MM.1S (cell line): ENCODE measurements around the gene SLC27A4.

Experiments
- EZH2 ChIP-seq: fragments of 300-600 bp; sonication (generic); optimal IDR thresholded peaks from 2 replicates; pipeline ENCODE3; 2017; ENCODE audit warnings: low read depth, mild to moderate bottlenecking, antibody characterized with exemption, low read length, mixed read lengths
- EZH2phosphoT487 ChIP-seq: fragments of 300-600 bp; sonication (generic); IDR thresholded peaks from 2 replicates; pipeline ENCODE4 v1.6.1; 2018; ENCODE audit warnings: antibody characterized with exemption, low read length
- TF ChIP-seq, protein P1 (sequence below): fragments of 300-600 bp; sonication (generic); IDR thresholded peaks from 2 replicates; pipeline ENCODE4 v1.5.1; 2016; ENCODE audit warnings: antibody characterized with exemption, low read length, mixed read lengths

DNA sequence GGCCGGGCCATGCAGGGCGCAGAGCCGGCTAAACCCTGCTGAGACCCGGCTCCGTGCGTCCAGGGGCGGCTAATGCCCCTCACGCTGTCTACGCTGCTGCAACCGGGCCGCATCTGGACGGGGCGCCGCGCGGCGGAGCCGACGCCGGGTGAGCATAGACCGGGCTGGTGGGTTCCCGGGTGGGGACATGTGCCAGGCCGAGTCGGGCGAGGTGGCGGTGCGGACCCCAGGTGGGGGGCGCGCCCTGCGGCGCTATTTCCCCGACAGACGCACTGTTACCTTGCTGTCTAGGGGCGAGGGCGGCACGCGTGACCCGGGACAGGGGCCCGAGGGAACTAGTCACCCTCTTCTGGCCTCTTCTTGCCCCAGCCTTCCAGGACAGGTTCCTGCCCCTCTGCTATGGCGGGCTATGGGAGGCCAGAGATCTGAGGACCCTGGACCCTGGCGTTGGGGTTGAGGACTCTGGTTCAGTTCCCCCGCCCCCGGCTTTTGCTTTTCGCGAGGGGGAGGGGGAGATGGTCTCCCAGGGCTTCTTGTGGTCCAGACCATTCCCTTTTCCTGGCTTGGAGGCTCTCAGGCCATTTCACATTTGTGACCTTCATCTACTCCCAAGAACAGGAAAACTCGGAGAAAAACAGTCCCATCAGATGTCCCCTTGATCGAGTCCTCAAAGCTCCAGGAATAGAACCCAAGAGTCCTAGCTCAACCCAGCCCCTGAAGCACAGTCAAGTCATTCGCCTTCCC lies 536 bp downstream of the SLC27A4 start:
- TF ChIP-seq, protein P1, sequence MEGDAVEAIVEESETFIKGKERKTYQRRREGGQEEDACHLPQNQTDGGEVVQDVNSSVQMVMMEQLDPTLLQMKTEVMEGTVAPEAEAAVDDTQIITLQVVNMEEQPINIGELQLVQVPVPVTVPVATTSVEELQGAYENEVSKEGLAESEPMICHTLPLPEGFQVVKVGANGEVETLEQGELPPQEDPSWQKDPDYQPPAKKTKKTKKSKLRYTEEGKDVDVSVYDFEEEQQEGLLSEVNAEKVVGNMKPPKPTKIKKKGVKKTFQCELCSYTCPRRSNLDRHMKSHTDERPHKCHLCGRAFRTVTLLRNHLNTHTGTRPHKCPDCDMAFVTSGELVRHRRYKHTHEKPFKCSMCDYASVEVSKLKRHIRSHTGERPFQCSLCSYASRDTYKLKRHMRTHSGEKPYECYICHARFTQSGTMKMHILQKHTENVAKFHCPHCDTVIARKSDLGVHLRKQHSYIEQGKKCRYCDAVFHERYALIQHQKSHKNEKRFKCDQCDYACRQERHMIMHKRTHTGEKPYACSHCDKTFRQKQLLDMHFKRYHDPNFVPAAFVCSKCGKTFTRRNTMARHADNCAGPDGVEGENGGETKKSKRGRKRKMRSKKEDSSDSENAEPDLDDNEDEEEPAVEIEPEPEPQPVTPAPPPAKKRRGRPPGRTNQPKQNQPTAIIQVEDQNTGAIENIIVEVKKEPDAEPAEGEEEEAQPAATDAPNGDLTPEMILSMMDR: no peak
- TF ChIP-seq EZH2 (no peak), EZH2phosphoT487 (no peak)
